Keratinocyte (primary cell): ENCODE measurements around the gene ADAMTSL3. TPM values are rescaled to one million over a fixed set of nuclear protein-coding genes. Genes with fewer than 3 reads are reported as not detected.
A peak's percentile ranks its signal among the peaks of the same experiment; 100 is the strongest.

Experiments
- DNase-seq: peaks from one replicate; pipeline ENCODE4 v3.0.0-alpha.2; 2011; ENCODE audit warnings: low read depth, missing footprints, low spot score
- FAIRE-seq: peaks from 2 replicates; lab custom pipeline; 2011; peaks lifted over from hg19 to GRCh38; lab: Jason Lieb, UNC
- H2AFZ ChIP-seq: 2 replicates; pipeline ENCODE4 v1.6.0; 2012; ENCODE audit warnings: low read length, control low read depth, inconsistent platforms; ENCODE audit not compliant: control insufficient read depth
- H3K27ac ChIP-seq: 2 replicates; pipeline ENCODE4 v1.5.1; 2011; ENCODE audit warnings: low read length; ENCODE audit not compliant: control insufficient read depth, insufficient read depth
- H3K27me3 ChIP-seq: 3 replicates; pipeline ENCODE4 v1.6.0; 2011; ENCODE audit warnings: low read length; ENCODE audit not compliant: control insufficient read depth, insufficient read depth; ENCODE audit errors: extremely low read depth
- H3K36me3 ChIP-seq, 2 experiments: 2 replicates in 1 of 2; 3 replicates in 1 of 2; pipeline ENCODE4 v1.5.1; 2011; ENCODE audit warnings: low read length in 2 of 2, mild to moderate bottlenecking in 1 of 2; ENCODE audit not compliant: control insufficient read depth in 2 of 2, insufficient read depth in 2 of 2; ENCODE audit errors: extremely low read depth in 1 of 2
- H3K4me1 ChIP-seq: 3 replicates; pipeline ENCODE4 v1.5.1; 2011; ENCODE audit warnings: low read length; ENCODE audit not compliant: control insufficient read depth, insufficient read depth; ENCODE audit errors: extremely low read depth
- H3K4me2 ChIP-seq: 3 replicates; pipeline ENCODE4 v1.6.0; 2011; ENCODE audit warnings: low read depth, low read length; ENCODE audit not compliant: control insufficient read depth, insufficient read depth; ENCODE audit errors: extremely low read depth
- H3K4me3 ChIP-seq, 3 experiments: fragments of 200-600 bp in 1 of 3; sonication (generic) in 1 of 3; 2 replicates in 2 of 3; 3 replicates in 1 of 3; pipeline ENCODE4 v1.5.1; 2011 to 2016; ENCODE audit warnings: low read length in 3 of 3, mild to moderate bottlenecking in 3 of 3, control low read depth in 2 of 3, inconsistent platforms in 1 of 3, low read depth in 1 of 3, mixed read lengths in 1 of 3, mixed run types in 1 of 3, moderate library complexity in 1 of 3; ENCODE audit not compliant: control insufficient read depth in 2 of 3, insufficient read depth in 2 of 3; ENCODE audit errors: extremely low read depth in 1 of 3
- H3K79me2 ChIP-seq: 2 replicates; pipeline ENCODE4 v1.6.0; 2012; ENCODE audit warnings: low read length; ENCODE audit not compliant: control insufficient read depth, insufficient read depth
- H3K9ac ChIP-seq: 3 replicates; pipeline ENCODE4 v1.6.0; 2011; ENCODE audit warnings: low read length; ENCODE audit not compliant: control insufficient read depth, insufficient read depth; ENCODE audit errors: extremely low read depth
- H3K9me1 ChIP-seq: 3 replicates; pipeline ENCODE4 v1.6.0; 2011; ENCODE audit warnings: low read length; ENCODE audit not compliant: control insufficient read depth, insufficient read depth; ENCODE audit errors: extremely low read depth
- H3K9me3 ChIP-seq: 2 replicates; pipeline ENCODE4 v1.5.1; 2012; ENCODE audit warnings: low read depth, low read length; ENCODE audit not compliant: control insufficient read depth
- H4K20me1 ChIP-seq: 3 replicates; pipeline ENCODE4 v1.6.0; 2011; ENCODE audit warnings: low read length; ENCODE audit not compliant: control insufficient read depth, insufficient read depth; ENCODE audit errors: extremely low read depth
- CTCF ChIP-seq, 3 experiments: IDR thresholded peaks in 1 of 3; conservative IDR thresholded peaks in 1 of 3; optimal IDR thresholded peaks in 1 of 3; 2 replicates in 2 of 3; 3 replicates in 1 of 3; pipeline versions ENCODE3 to v1.5.1; 2011; ENCODE audit warnings: low read length in 3 of 3, mild to moderate bottlenecking in 3 of 3, moderate library complexity in 2 of 3, control low read depth in 1 of 3, inconsistent platforms in 1 of 3; ENCODE audit not compliant: insufficient read depth in 2 of 3; ENCODE audit errors: extremely low read depth in 1 of 3
- EZH2 ChIP-seq: IDR thresholded peaks from one replicate; pipeline ENCODE4 v1.6.1; 2012; ENCODE audit warnings: inconsistent platforms, mild to moderate bottlenecking, low read length, moderate library complexity
- dilution Hi-C: fragments of 300-500 bp; cut with MboI; formaldehyde crosslinking; loops from one replicate; pipeline ENCODE4 v1.7.0; 2020; ENCODE audit warnings: low sequenced_read_pairs; ENCODE audit not compliant: extremely low pct_ligation_motif_present
- polyA plus RNA-seq, 5 experiments: library from polyadenylated mRNA; depleted of rRNA in 3 of 5; stranded (reverse) in 3 of 5; stranded (forward) in 1 of 5; unstranded in 1 of 5; fragments of >200 nt; gene quantifications; 1 replicate in 1 of 5; 2 replicates in 3 of 5; 3 replicates in 1 of 5; pipeline versions ENCODE4 v1.2.1 to v1.2.3, GENCODE V29; 2011 to 2012; ENCODE audit warnings: missing spikeins in 2 of 5, low read depth in 1 of 5, low replicate concordance in 1 of 5

The ADAMTSL3 gene
- polyA plus RNA-seq, 1 donor (not counting 4 experiments of a cell fraction or from before 2014, with no cell fraction given) = 0.01 TPM

GRCh38 chr15:83809345-83809744 is 155.4 kb downstream of the ADAMTSL3 start:
- Histone ChIP-seq H3K27me3 (no peaks in the 10 kb centered on the region), H3K4me3 (no peak overlapping the region), H2AFZ (no peak overlapping the region), H3K27ac (no peak overlapping the region), H4K20me1 (no peaks in the 10 kb centered on the region), H3K4me2 (no peak overlapping the region), H3K36me3 (no peaks in the 10 kb centered on the region), H3K4me1 (peaks cover 3% of the 10 kb centered on the region), H3K9ac (no peak overlapping the region), H3K79me2 (no peaks in the 10 kb centered on the region), H3K9me1 (no peaks in the 10 kb centered on the region), H3K9me3 (peaks cover 2% of the 10 kb centered on the region)
- dilution Hi-C loops = no loop called here
- no peak for FAIRE-seq
- TF ChIP-seq CTCF (optimal IDR thresholded peaks at IDR 0.05 in 1 of 3, IDR thresholded peaks at IDR 0.05 in 1 of 3, conservative IDR thresholded peaks at IDR 0.05 in 1 of 3; ENCODE audit: extremely low read depth in 1 of 3, insufficient read depth in 2 of 3, low read length in 3 of 3) = no peak
- no peak for TF ChIP-seq EZH2
- DNase-seq = no peak

DNA sequence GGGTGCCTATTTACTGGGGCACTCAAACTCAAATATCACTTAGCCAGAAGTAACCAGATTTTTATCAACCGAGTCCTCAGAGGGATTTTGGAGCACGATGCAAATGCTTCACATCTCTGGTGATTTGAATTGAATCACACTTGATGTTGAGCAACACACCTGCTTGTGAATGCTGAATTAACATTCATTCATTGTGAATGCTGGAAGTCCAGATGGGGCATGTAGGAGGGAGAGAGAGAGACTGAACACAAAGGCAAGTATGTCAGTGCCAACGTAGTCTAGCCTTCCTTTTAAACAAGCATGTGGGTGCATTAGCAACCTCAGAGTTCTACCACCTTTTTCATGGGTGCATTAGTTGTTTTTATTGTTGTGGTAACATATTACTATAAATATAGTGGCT is 156.2 kb downstream of the ADAMTSL3 start:
- Histone ChIP-seq H3K4me1 (peaks cover 3% of the 10 kb centered on the region), H3K27ac (no peak overlapping the region), H3K9me1 (no peaks in the 10 kb centered on the region), H3K79me2 (no peaks in the 10 kb centered on the region), H2AFZ (no peak overlapping the region), H3K4me2 (no peak overlapping the region), H3K4me3 (no peak overlapping the region), H3K9ac (no peak overlapping the region), H3K9me3 (peaks cover 2% of the 10 kb centered on the region), H4K20me1 (no peaks in the 10 kb centered on the region), H3K27me3 (no peaks in the 10 kb centered on the region), H3K36me3 (no peaks in the 10 kb centered on the region)
- FAIRE-seq = peak; percentile 51
- TF ChIP-seq CTCF (optimal IDR thresholded peaks at IDR 0.05 in 1 of 3, IDR thresholded peaks at IDR 0.05 in 1 of 3, conservative IDR thresholded peaks at IDR 0.05 in 1 of 3; ENCODE audit: extremely low read depth in 1 of 3, insufficient read depth in 2 of 3, low read length in 3 of 3) (no peak), EZH2 (no peak)
- no peak for DNase-seq
- dilution Hi-C loops = no loop called here
